GM12891 (cell line): ENCODE results near the gene EIF4EBP2.

ENCODE experiments used
- DNase-seq: peaks from one replicate; pipeline ENCODE4 v3.0.0; 2011; ENCODE audit warnings: low spot score; ENCODE audit not compliant: insufficient read length
- FAIRE-seq: peaks from 2 replicates; lab custom pipeline; 2011; peaks lifted over from hg19 to GRCh38; lab: Jason Lieb, UNC
- PAX5 ChIP-seq: IDR thresholded peaks from 2 replicates; pipeline ENCODE4 v1.6.1; 2011; ENCODE audit warnings: low read length, moderate library complexity, mild to moderate bottlenecking; ENCODE audit not compliant: insufficient read depth, severe bottlenecking
- POLR2A ChIP-seq: IDR thresholded peaks from 2 replicates; pipeline ENCODE4 v1.6.1; 2011; ENCODE audit warnings: low read depth, low read length, control low read depth
- POLR2AphosphoS5 ChIP-seq: IDR thresholded peaks from 2 replicates; pipeline ENCODE4 v1.6.1; 2011; ENCODE audit warnings: low read depth, low read length, control low read depth
- POU2F2 ChIP-seq: IDR thresholded peaks from 2 replicates; pipeline ENCODE4 v1.6.1; 2011; ENCODE audit warnings: low read depth, mild to moderate bottlenecking, control low read depth, low read length, moderate library complexity
- SPI1 ChIP-seq: IDR thresholded peaks from 2 replicates; pipeline ENCODE4 v1.6.1; 2011; ENCODE audit warnings: low read depth, low read length, control low read depth
- TAF1 ChIP-seq: IDR thresholded peaks from 2 replicates; pipeline ENCODE4 v1.6.1; 2011; ENCODE audit warnings: low read depth, low read length, control low read depth

Gene EIF4EBP2

DNA sequence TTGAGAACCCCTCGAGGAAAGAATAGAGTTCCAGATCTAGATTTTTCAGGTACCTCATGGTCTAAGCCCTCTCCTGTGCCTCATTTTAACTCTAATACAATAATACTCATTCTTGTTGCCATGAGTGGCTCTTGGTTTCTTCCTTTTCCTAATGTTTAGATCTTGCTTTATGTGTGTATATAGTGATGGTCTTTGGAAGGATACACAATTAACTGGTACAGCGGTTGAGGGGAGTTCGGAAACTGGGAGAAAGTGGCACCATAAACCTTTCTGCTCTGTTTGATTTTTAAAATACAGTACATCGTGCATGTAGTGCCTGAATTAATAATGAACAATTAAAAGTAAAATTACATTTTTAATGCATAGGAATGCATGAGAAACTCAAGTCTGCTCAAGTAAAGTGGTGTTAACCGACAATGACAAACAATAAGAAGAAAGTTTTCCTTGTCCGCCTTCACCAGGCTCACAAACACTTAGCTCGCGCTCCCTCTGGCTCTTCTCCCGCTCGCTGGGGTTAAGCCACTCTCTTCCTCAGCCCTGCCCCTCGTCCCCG, 386 bp upstream of the EIF4EBP2 start:
- TF ChIP-seq SPI1 (no peak), POLR2A (no peak), TAF1 (no peak), POLR2AphosphoS5 (no peak), POU2F2 (no peak), PAX5 (no peak)
- FAIRE-seq (peak; percentile 98), DNase-seq (no peak)

DNA sequence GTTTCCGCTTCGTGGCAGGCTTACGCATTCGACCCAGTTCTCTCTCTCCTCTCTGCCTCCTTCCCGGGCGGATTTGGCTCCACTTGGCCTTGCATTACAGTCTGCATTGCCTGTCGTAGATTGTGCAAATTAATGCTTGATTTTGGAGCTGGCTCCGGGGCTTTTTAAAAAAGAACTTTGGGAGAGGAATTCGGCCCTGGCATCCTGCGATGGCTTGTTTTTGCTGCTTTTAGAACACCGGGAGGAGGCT, 767 bp downstream of the EIF4EBP2 start:
- TF ChIP-seq PAX5 (no peak), POLR2AphosphoS5 (no peak), SPI1 (no peak)
- no peak for FAIRE-seq

DNA sequence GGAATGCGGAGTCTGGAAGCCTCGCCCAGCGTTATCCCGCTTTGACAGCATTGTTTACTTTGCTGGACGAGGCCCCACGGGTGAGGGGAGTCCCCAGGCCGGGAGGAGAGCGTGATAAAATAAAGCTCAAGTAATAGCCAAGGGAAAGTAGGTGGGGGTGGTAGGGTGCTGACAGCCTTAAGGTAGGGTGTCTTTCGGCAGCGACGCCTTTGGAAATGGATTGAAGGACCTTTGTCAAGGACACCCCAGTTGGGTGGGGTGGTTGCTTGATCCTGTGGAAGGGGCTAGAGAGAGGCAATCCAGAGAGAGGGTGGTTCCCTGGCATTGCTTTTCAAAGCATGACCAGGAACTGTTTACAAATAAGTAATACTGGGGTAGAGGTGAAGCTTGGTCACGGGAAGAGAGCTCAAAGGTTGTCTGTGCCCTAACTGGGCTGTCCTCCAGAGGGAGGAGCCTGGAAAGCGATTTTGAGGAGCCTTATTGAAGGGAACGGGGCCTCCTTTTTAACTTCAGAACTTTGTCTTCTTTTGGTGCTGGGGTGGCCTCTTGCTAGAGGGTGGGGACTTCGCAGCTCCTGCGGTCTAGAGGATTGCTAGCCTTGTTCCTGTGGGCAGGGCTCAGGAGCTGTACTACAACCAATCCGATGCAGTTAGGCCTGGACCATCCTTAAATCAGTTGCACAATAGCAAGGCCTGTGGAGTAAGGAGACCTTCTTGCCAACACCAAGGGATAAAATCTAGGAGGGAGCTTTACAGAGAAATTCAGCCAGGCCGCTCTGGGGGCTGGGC, 1.3 kb downstream of the EIF4EBP2 start:
- TF ChIP-seq PAX5 (no peak), SPI1 (no peak), POLR2A (no peak), TAF1 (no peak)
- DNase-seq = no peak
- FAIRE-seq = peak; percentile 65

More for the DNA sequence above, 767 bp downstream of the EIF4EBP2 start:
- no peak for DNase-seq

DNA sequence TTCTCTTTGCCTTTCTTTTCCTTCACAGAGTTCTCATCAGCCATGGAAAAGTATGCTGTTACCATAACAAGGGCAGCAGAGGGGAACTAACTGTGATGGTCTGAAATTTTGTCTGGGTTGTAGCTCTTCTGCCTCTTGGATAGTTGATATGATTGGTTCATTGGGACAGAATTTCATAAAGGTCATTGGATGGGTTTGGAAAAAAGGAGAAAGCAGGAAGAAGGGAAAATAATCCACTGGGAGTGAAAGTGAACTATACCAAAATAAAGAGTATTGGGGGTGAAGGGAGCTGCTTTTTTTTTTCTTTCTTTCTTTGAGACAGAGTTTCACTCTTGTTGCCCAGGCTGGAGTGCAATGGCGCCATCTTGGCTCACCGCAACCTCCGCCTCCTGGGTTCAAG, 5.8 kb downstream of the EIF4EBP2 start:
- no peak for DNase-seq
- FAIRE-seq = no peak
- no peak for TF ChIP-seq POLR2A
- no peak for TF ChIP-seq PAX5
- TF ChIP-seq SPI1 = no peak
- no peak for TF ChIP-seq TAF1
- no peak for TF ChIP-seq POLR2AphosphoS5
- no peak for TF ChIP-seq POU2F2

DNA sequence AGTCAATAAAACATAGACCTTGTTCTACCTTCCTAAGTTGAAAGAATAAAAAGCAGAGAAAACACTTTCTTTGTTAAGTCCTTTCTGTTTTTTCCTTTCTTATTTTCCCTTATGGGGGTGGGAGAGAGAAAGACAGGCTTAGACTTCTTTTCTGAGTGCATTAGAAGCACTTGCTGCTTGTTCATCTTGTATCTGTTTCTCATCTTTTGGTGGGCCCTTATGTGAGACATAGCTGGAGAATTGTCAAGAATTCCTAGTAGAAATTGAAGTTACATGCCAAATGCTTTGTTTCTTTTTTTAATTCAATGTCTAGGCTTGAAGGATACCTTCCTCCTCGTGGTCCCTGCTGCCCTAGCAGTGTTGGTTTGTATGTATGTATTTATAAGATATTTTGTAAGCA, 6.7 kb downstream of the EIF4EBP2 start:
- FAIRE-seq (no peak), DNase-seq (no peak)
- TF ChIP-seq PAX5 = no peak
- no peak for TF ChIP-seq POU2F2
- no peak for TF ChIP-seq POLR2A
- no peak for TF ChIP-seq SPI1
- no peak for TF ChIP-seq POLR2AphosphoS5
- TF ChIP-seq TAF1 = no peak

DNA sequence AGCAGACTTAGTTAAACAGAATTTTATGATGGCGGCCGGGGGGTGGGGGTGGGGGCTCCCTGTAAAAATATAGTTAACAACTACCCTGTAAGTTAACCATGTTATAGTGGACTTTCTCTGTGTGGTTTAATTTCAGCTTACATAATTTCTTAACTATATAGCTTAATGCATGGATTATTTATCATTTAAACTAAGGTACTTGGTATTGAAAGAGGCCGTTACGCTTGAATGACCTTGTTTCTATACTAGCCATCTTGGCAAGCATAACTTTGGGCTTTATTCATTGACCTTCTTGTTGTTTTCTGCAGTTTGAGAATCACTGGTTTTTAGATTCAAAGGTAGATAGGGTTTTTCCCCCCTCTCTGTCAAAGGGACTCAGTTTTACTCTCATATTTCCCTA, 8.4 kb downstream of the EIF4EBP2 start:
- DNase-seq = no peak
- TF ChIP-seq SPI1 (no peak), POU2F2 (no peak), POLR2A (no peak), TAF1 (no peak), PAX5 (no peak), POLR2AphosphoS5 (no peak)
- FAIRE-seq = no peak

DNA sequence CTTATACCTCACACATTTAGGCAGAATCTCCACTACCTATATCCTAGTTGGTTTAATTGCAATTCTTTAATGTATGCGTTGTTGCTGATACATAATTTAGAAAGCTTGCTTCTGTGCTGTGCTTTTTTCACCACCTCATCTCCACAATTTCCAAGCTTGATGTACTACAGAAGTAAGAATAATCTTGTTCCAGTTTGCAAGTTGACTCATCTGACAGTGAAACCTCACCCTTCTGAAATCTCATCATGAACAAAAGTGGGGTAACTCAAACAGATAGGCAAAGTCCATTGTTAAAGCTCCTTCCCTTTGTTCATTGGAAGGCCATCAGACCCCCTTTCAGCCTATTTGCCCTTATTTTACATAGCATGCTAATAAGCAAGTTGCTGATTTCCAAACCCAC, 13.6 kb downstream of the EIF4EBP2 start:
- DNase-seq (no peak), FAIRE-seq (peak; percentile 41)
- no peak for TF ChIP-seq PAX5
- TF ChIP-seq TAF1 = no peak
- TF ChIP-seq POLR2A = no peak
- no peak for TF ChIP-seq POU2F2
- TF ChIP-seq SPI1 = no peak
- TF ChIP-seq POLR2AphosphoS5 = no peak

DNA sequence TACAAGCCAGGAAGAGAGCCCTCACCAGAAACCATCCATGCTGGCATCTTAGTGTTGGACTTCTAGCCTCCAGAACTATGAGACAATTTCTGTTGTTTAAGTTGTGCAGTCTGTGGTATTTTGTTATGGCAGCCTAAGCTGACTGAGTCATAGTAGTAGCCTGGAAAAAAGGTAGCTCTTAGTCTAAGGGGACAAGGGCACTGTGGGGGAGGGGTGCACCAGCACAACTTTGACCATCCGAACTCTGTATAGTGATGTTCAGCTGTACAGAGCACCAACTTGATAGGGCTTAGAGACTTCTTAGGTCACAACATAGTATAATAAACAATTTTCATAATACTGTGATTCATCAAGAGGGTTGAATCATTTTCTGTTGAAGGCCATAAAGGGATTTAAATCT, 14.3 kb downstream of the EIF4EBP2 start:
- FAIRE-seq (no peak), DNase-seq (no peak)
- no peak for TF ChIP-seq SPI1
- no peak for TF ChIP-seq POLR2A
- no peak for TF ChIP-seq POU2F2
- TF ChIP-seq POLR2AphosphoS5 = no peak
- TF ChIP-seq TAF1 = no peak
- no peak for TF ChIP-seq PAX5

DNA sequence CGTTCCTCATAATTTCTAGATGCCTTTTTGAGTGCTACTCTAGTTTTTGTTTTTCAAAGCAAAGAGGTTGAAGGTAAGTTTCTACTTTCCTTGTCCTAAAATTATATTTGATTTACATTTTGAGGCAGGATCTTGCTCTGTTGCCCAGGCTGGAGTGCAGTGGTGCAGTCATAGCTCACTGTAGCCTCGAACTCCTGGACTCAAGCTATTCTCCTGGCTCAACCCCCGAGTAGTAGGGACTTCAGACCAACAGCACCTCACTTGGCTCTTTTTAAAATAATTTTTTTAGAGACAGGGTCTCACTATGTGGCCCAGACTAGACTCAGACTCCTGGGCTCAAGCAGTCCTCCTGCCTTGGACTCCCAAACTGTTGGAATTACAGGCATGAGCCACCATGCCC, 14.8 kb downstream of the EIF4EBP2 start:
- no peak for DNase-seq
- TF ChIP-seq POU2F2 = no peak
- no peak for TF ChIP-seq SPI1
- TF ChIP-seq POLR2AphosphoS5 = no peak
- TF ChIP-seq POLR2A = no peak
- TF ChIP-seq TAF1 = no peak
- TF ChIP-seq PAX5 = no peak
- FAIRE-seq = no peak

DNA sequence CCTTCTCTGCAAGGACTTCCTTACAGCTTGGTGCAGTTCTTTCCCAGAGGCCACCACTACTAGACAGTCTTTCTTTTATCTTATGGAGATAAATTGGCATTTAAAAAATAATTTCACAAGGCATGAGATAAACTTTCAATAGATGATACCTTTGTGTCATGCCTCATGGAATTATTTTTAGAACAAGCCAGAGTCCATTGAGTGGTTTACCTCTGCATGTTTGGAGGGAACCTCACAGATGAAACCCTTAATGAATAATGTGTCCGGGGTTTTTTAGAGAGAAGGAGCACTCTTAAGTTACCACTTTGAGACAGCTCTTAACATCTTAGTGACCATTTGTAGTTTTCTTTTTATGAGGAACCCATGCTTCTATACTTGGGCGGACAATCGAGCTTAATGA, 20.4 kb downstream of the EIF4EBP2 start:
- TF ChIP-seq PAX5 (no peak), POU2F2 (no peak), TAF1 (no peak), POLR2AphosphoS5 (no peak), POLR2A (no peak), SPI1 (no peak)
- no peak for DNase-seq
- no peak for FAIRE-seq
